MM.1S (cell line): ENCODE results near the gene ANK2.

Source experiments
- DNase-seq: peaks from one replicate; pipeline ENCODE4 v3.0.0-alpha.2; 2015
- H2AFZ ChIP-seq: fragments of 300-600 bp; sonication (generic); 2 replicates; pipeline ENCODE4 v1.6.0; 2016; ENCODE audit warnings: antibody characterized with exemption, low read length
- H3F3A ChIP-seq: fragments of 300-600 bp; sonication (generic); 2 replicates; pipeline ENCODE4 v1.6.1; 2016; ENCODE audit warnings: mild to moderate bottlenecking, antibody characterized with exemption, low read length, moderate library complexity, mixed read lengths; ENCODE audit not compliant: insufficient read depth
- H3K27ac ChIP-seq: fragments of 300-600 bp; sonication (generic); 2 replicates; pipeline ENCODE4 v1.5.1; 2016; ENCODE audit warnings: mild to moderate bottlenecking, low read length
- H3K27me3 ChIP-seq: fragments of 300-600 bp; sonication (generic); replicated peaks from 2 replicates; pipeline ENCODE4 v1.6.0; 2016; ENCODE audit warnings: low read length; ENCODE audit not compliant: insufficient read depth
- H3K36me3 ChIP-seq: fragments of 300-600 bp; sonication (generic); replicated peaks from 2 replicates; pipeline ENCODE4 v1.6.1; 2016; ENCODE audit warnings: mild to moderate bottlenecking, low read length, mixed read lengths; ENCODE audit not compliant: insufficient read depth
- H3K4me1 ChIP-seq: fragments of 300-600 bp; sonication (generic); 2 replicates; pipeline ENCODE4 v1.6.1; 2016; ENCODE audit warnings: low read length, mixed read lengths
- H3K4me2 ChIP-seq: fragments of 300-600 bp; sonication (generic); 2 replicates; pipeline ENCODE4 v1.6.0; 2016; ENCODE audit warnings: low read depth, low read length
- H3K4me3 ChIP-seq: fragments of 300-600 bp; sonication (generic); 2 replicates; pipeline ENCODE4 v1.5.1; 2016; ENCODE audit warnings: low read length, mixed read lengths
- H3K79me2 ChIP-seq: fragments of 300-600 bp; sonication (generic); 2 replicates; pipeline ENCODE4 v1.6.1; 2016; ENCODE audit warnings: mixed run types, low read length, mixed read lengths
- H3K9ac ChIP-seq: fragments of 300-600 bp; sonication (generic); 2 replicates; pipeline ENCODE4 v1.6.1; 2016; ENCODE audit warnings: low read length, mixed read lengths
- H3K9me2 ChIP-seq: fragments of 300-600 bp; sonication (generic); replicated peaks from 2 replicates; pipeline ENCODE4 v1.6.1; 2016; ENCODE audit warnings: mild to moderate bottlenecking, low read length, mixed read lengths; ENCODE audit not compliant: insufficient read depth
- H3K9me3 ChIP-seq: fragments of 300-600 bp; sonication (generic); replicated peaks from 2 replicates; pipeline ENCODE4 v1.6.1; 2016; ENCODE audit warnings: mild to moderate bottlenecking, low read length, mixed read lengths; ENCODE audit not compliant: insufficient read depth
- H4K20me1 ChIP-seq: fragments of 300-600 bp; sonication (generic); 2 replicates; pipeline ENCODE4 v1.6.1; 2016; ENCODE audit warnings: mild to moderate bottlenecking, low read length, moderate library complexity, mixed read lengths; ENCODE audit not compliant: insufficient read depth
- CTCF ChIP-seq: fragments of 300-600 bp; sonication (generic); IDR thresholded peaks from 2 replicates; pipeline ENCODE4 v1.5.1; 2016; ENCODE audit warnings: antibody characterized with exemption, low read length, mixed read lengths
- EZH2 ChIP-seq: fragments of 300-600 bp; sonication (generic); optimal IDR thresholded peaks from 2 replicates; pipeline ENCODE3; 2017; ENCODE audit warnings: low read depth, mild to moderate bottlenecking, antibody characterized with exemption, low read length, mixed read lengths
- EZH2phosphoT487 ChIP-seq: fragments of 300-600 bp; sonication (generic); IDR thresholded peaks from 2 replicates; pipeline ENCODE4 v1.6.1; 2018; ENCODE audit warnings: antibody characterized with exemption, low read length

ANK2 gene

DNA sequence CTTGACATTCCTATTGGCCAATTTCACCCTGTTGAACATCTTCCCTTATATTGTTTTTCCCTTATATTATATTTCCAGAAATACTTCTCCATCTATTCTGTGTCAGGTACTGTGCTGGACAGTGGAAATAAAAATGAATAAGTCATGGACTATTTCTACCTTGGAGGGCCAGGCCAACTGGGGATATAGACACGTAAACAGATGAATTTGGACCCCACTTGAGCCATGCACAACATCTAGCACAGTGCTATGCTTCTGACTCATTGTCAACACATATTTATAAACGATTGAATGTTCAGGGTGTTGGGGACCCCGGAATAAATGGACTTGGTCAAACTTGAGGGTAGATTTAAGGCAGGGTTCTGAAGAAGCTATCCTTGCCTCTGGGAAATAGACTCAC, 111.1 kb downstream of the ANK2 start:
- Histone ChIP-seq H2AFZ (no peak overlapping the region), H3K9me3 (no peaks in the 10 kb centered on the region), H3K4me2 (no peak overlapping the region), H3K4me1 (no peaks in the 10 kb centered on the region), H3K36me3 (no peaks in the 10 kb centered on the region), H4K20me1 (no peaks in the 10 kb centered on the region), H3K27ac (no peak overlapping the region), H3F3A (no peaks in the 10 kb centered on the region), H3K9ac (no peak overlapping the region), H3K79me2 (no peaks in the 10 kb centered on the region), H3K9me2 (no peaks in the 10 kb centered on the region), H3K4me3 (no peak overlapping the region), H3K27me3 (no peaks in the 10 kb centered on the region)
- TF ChIP-seq CTCF (no peak), EZH2 (no peak), EZH2phosphoT487 (no peak)
- no peak for DNase-seq

DNA sequence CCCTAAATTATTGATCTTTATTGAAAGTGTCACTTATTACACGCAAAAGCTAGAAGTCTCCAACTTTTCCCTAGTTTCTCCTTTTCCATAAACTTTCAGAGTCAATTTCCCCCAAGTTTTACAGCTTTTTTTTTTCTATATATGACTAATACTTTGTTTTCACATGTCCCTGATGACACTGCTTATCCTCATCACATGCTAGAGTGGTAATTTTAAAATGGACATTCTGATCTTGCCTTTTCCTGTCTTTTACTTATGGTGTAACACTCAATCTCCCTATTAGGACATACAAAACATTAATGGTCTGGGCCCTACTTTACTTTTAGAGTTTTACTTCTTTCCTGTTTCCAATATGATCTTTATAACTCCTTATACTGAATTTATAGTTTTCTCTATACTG, 112.6 kb downstream of the ANK2 start:
- Histone ChIP-seq H4K20me1 (no peaks in the 10 kb centered on the region), H3K4me2 (no peak overlapping the region), H3K4me1 (no peaks in the 10 kb centered on the region), H3K79me2 (no peaks in the 10 kb centered on the region), H3K9ac (no peak overlapping the region), H3F3A (no peaks in the 10 kb centered on the region), H3K9me3 (no peaks in the 10 kb centered on the region), H3K4me3 (no peak overlapping the region), H3K27ac (no peak overlapping the region), H3K9me2 (no peaks in the 10 kb centered on the region), H2AFZ (no peak overlapping the region), H3K27me3 (no peaks in the 10 kb centered on the region), H3K36me3 (no peaks in the 10 kb centered on the region)
- no peak for DNase-seq
- TF ChIP-seq EZH2phosphoT487 (no peak), EZH2 (no peak), CTCF (no peak)

GRCh38 chr4:113169368-113169767, 119.9 kb downstream of the ANK2 start:
- H3K9ac ChIP-seq: no peak overlapping the region
- no peaks in the 10 kb centered on the region for H3K4me1 ChIP-seq
- no peaks in the 10 kb centered on the region for H3K27me3 ChIP-seq
- no peaks in the 10 kb centered on the region for H3F3A ChIP-seq
- H3K36me3 ChIP-seq: no peaks in the 10 kb centered on the region
- no peak for TF ChIP-seq CTCF
- no peak for TF ChIP-seq EZH2
- TF ChIP-seq EZH2phosphoT487: no peak
- no peak overlapping the region for H3K4me3 ChIP-seq
- H3K9me2 ChIP-seq: no peaks in the 10 kb centered on the region
- no peak overlapping the region for H3K27ac ChIP-seq
- H3K79me2 ChIP-seq: no peaks in the 10 kb centered on the region
- H3K9me3 ChIP-seq: no peaks in the 10 kb centered on the region
- no peak for DNase-seq
- H4K20me1 ChIP-seq: no peaks in the 10 kb centered on the region
- H3K4me2 ChIP-seq: no peak overlapping the region
- no peak overlapping the region for H2AFZ ChIP-seq
